ENCODE results near the gene MUC22. TPM values are rescaled to one million over a fixed set of nuclear protein-coding genes. Genes with fewer than 3 reads are reported as not detected.
A peak's percentile ranks its signal among the peaks of the same experiment; 100 is the strongest.

MUC22 gene
- total RNA-seq, result not detected
- long read RNA-seq, result 0 reads

- H3K27ac ChIP-seq, result no peak within 1 kb of the TSS
- no peaks in the 10 kb centered on the region for H3K4me1 ChIP-seq
- ATAC-seq (no peak), DNase-seq (no peak)
- TF ChIP-seq CTCF (IDR thresholded peaks at IDR 0.05), result no peak
- H3K4me3 ChIP-seq, result no peak within 1 kb of the TSS
- intact Hi-C loops (cut with DNase I), result no loop called here
- no peaks in the 10 kb centered on the region for H3K36me3 ChIP-seq
- H3K9me3 ChIP-seq, result no peaks in the 10 kb centered on the region
- H3K27me3 ChIP-seq, result no peaks in the 10 kb centered on the region
Measured at GRCh38 chr6:31010393-31011060, at the start of gene MUC22. Gene MUC22 (plus strand): TSS chr6:31010474. CDS start chr6:31010707, 233 bp downstream.

GRCh38 chr6:30960907-30961673 is 49.2 kb upstream of the MUC22 start:
- TF ChIP-seq CTCF (IDR thresholded peaks at IDR 0.05), result no peak
- DNase-seq (no peak), ATAC-seq (peak; percentile 85)
- intact Hi-C loops (cut with DNase I), result no loop called here
- Histone ChIP-seq H3K4me1 (no peaks in the 10 kb centered on the region), H3K4me3 (no peak overlapping the region), H3K9me3 (no peaks in the 10 kb centered on the region), H3K27ac (peak overlapping the region; percentile 42), H3K27me3 (no peaks in the 10 kb centered on the region), H3K36me3 (no peaks in the 10 kb centered on the region)

- no peak for TF ChIP-seq CTCF (IDR thresholded peaks at IDR 0.05)
- no peak for ATAC-seq
- H3K4me3 ChIP-seq, result no peak overlapping the region
- no peaks in the 10 kb centered on the region for H3K9me3 ChIP-seq
- H3K27me3 ChIP-seq, result no peaks in the 10 kb centered on the region
- no peak overlapping the region for H3K27ac ChIP-seq
- no peak for DNase-seq
- intact Hi-C loops (cut with DNase I), result no loop called here
- H3K36me3 ChIP-seq, result no peaks in the 10 kb centered on the region
- H3K4me1 ChIP-seq, result no peaks in the 10 kb centered on the region
Measured at GRCh38 chr6:30962716-30963115, 47.6 kb upstream of the MUC22 start.

GRCh38 chr6:30963641-30964040 is 46.6 kb upstream of the MUC22 start:
- intact Hi-C loops (cut with DNase I), result no loop called here
- ATAC-seq, result no peak
- H3K27me3 ChIP-seq, result no peaks in the 10 kb centered on the region

GRCh38 chr6:30964075-30964474 is 46.2 kb upstream of the MUC22 start:
- Histone ChIP-seq H3K4me1 (no peaks in the 10 kb centered on the region), H3K4me3 (no peak overlapping the region), H3K36me3 (no peaks in the 10 kb centered on the region), H3K27ac (no peak overlapping the region), H3K27me3 (no peaks in the 10 kb centered on the region), H3K9me3 (no peaks in the 10 kb centered on the region)
- intact Hi-C loops (cut with DNase I), result no loop called here
- DNase-seq (no peak), ATAC-seq (no peak)
- TF ChIP-seq CTCF (IDR thresholded peaks at IDR 0.05), result no peak

More at GRCh38 chr6:30963641-30964040, 46.6 kb upstream of the MUC22 start:
- TF ChIP-seq CTCF (IDR thresholded peaks at IDR 0.05), result no peak
- Histone ChIP-seq H3K36me3 (no peaks in the 10 kb centered on the region), H3K27ac (no peak overlapping the region), H3K4me3 (no peak overlapping the region), H3K9me3 (no peaks in the 10 kb centered on the region), H3K4me1 (no peaks in the 10 kb centered on the region)
- DNase-seq, result no peak

Measured in upper lobe of right lung (tissue), 1 donor.